ENCODE results near the gene VPS13D. TPM values are rescaled to one million over a fixed set of nuclear protein-coding genes. Genes with fewer than 3 reads are reported as not detected.

The VPS13D gene
- total and polyA plus RNA-seq, 2 donors (not counting 3 experiments of a cell fraction or from before 2014, with no cell fraction given) = 13.6 to 48.5 TPM

- dilution Hi-C loops (cut with MboI; ENCODE audit: extremely low pct_ligation_motif_present, low sequenced_read_pairs) = no loop called here
- POLR2A ChIA-PET = no interaction called here
Measured at GRCh38 chr1:12486401-12487005, 256.7 kb downstream of the VPS13D start.

More at GRCh38 chr1:12486401-12487005, 256.7 kb downstream of the VPS13D start:
- Histone ChIP-seq H3K27me3 (ENCODE audit: control insufficient read depth in 2 of 2, insufficient read depth in 2 of 2, low read length in 2 of 2) (no peaks in the 10 kb centered on the region), H4K20me1 (replicated peaks; ENCODE audit: control insufficient read depth, extremely low read depth, insufficient read depth, low read length) (no peaks in the 10 kb centered on the region), H3K79me2 (ENCODE audit: control insufficient read depth, insufficient read depth, low read length) (no peaks in the 10 kb centered on the region), H3K4me2 (ENCODE audit: insufficient read depth, low read length) (no peak overlapping the region), H3K4me3 (replicated peaks in 1 of 3; ENCODE audit: insufficient read depth in 1 of 3, low read depth in 1 of 3, low read length in 3 of 3) (no peak overlapping the region), H2AFZ (ENCODE audit: low read depth, low read length) (no peak overlapping the region), H3K9me1 (replicated peaks; ENCODE audit: control insufficient read depth, extremely low read depth, insufficient read depth, low read length) (no peaks in the 10 kb centered on the region), H3K9ac (replicated peaks; ENCODE audit: extremely low read depth, insufficient read depth, low read length) (no peak overlapping the region), H3K4me1 (ENCODE audit: control insufficient read depth, extremely low read depth, insufficient read depth, low read length) (peaks cover 4% of the 10 kb centered on the region), H3K9me3 (replicated peaks; ENCODE audit: control insufficient read depth, insufficient read depth, low read length) (no peaks in the 10 kb centered on the region), H3K27ac (ENCODE audit: insufficient read depth, low read depth, low read length) (no peak overlapping the region), H3K36me3 (ENCODE audit: control insufficient read depth in 2 of 2, extremely low read depth in 1 of 2, insufficient read depth in 2 of 2, low read length in 2 of 2) (no peaks in the 10 kb centered on the region)
- intact Hi-C loops (cut with micrococcal nuclease) = no loop called here
- FAIRE-seq (no peak), DNase-seq (ENCODE audit: low read depth, low spot score) (no peak)
- TF ChIP-seq, protein P1, sequence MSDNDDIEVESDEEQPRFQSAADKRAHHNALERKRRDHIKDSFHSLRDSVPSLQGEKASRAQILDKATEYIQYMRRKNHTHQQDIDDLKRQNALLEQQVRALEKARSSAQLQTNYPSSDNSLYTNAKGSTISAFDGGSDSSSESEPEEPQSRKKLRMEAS (IDR thresholded peaks at IDR 0.05; ENCODE audit: insufficient read depth, insufficient read length) = no peak
- no peak for TF ChIP-seq POLR2A (IDR thresholded peaks at IDR 0.05; ENCODE audit: low read depth, low read length)
- TF ChIP-seq CTCF (IDR thresholded peaks at IDR 0.05; ENCODE audit: extremely low read depth in 1 of 2, insufficient read depth in 1 of 2, low read depth in 1 of 2, low read length in 2 of 2) = no peak
- TF ChIP-seq FOS (IDR thresholded peaks at IDR 0.05; ENCODE audit: borderline replicate concordance, insufficient read depth, low read length) = no peak
- no peak for TF ChIP-seq MYC (IDR thresholded peaks at IDR 0.05; ENCODE audit: low read depth, low read length)
- TF ChIP-seq POLR2AphosphoS5 (IDR thresholded peaks at IDR 0.05; ENCODE audit: insufficient read depth, low read depth, low read length) = no peak
- CTCF ChIA-PET = interaction anchor here (1.4 kb wide), 1 partner anchor 11 kb away, joined by 4 read pairs; no protein-coding TSS in a partner anchor
- no TSS peak for BruUV-seq (replicated peaks)

All from endothelial cell of umbilical vein (primary cell).